ENCODE data around the gene SMAD3. TPM values are rescaled to one million over a fixed set of nuclear protein-coding genes. Genes with fewer than 3 reads are reported as not detected.

SMAD3 gene
- total and polyA plus RNA-seq, 10 of the 15 experiments (the other 5 are each of a cell fraction or from before 2014, with no cell fraction given): 5.6 to 43.2 (median 16.0) TPM

DNA sequence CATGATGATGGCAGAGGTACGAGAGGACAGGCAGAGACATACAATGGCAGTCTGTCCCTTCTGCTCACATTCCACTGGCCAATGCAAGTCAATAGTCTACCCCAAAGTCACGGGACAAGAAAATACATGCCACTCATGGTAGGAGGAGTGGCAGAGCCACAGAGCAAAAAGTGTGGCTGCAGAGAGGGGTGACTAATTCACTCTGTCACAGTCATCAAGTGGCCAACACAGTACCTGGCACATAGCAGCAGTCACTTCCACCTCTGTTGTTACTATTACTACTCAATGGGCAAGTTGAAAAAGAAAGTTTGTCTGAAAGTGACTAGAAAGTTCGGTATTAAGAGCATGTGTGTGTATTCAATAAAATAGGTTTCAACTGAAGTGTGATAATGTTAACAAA, 91.4 kb downstream of the SMAD3 start (continued):
- TF ChIP-seq EP300 (IDR thresholded peaks at IDR 0.05; ENCODE audit: borderline replicate concordance in 1 of 2, control insufficient read depth in 1 of 2, low read depth in 2 of 2, low read length in 2 of 2) (no peak), TCF12 (IDR thresholded peaks at IDR 0.05; ENCODE audit: low read depth, low read length) (no peak), ZNF274 (IDR thresholded peaks at IDR 0.05; ENCODE audit: insufficient read depth, insufficient read length) (no peak), NRF1 (conservative IDR thresholded peaks at IDR 0.05; ENCODE audit: low read depth, low read length) (no peak), FOXK2 (IDR thresholded peaks at IDR 0.05) (no peak)
- TF ChIP-seq, protein P1, sequence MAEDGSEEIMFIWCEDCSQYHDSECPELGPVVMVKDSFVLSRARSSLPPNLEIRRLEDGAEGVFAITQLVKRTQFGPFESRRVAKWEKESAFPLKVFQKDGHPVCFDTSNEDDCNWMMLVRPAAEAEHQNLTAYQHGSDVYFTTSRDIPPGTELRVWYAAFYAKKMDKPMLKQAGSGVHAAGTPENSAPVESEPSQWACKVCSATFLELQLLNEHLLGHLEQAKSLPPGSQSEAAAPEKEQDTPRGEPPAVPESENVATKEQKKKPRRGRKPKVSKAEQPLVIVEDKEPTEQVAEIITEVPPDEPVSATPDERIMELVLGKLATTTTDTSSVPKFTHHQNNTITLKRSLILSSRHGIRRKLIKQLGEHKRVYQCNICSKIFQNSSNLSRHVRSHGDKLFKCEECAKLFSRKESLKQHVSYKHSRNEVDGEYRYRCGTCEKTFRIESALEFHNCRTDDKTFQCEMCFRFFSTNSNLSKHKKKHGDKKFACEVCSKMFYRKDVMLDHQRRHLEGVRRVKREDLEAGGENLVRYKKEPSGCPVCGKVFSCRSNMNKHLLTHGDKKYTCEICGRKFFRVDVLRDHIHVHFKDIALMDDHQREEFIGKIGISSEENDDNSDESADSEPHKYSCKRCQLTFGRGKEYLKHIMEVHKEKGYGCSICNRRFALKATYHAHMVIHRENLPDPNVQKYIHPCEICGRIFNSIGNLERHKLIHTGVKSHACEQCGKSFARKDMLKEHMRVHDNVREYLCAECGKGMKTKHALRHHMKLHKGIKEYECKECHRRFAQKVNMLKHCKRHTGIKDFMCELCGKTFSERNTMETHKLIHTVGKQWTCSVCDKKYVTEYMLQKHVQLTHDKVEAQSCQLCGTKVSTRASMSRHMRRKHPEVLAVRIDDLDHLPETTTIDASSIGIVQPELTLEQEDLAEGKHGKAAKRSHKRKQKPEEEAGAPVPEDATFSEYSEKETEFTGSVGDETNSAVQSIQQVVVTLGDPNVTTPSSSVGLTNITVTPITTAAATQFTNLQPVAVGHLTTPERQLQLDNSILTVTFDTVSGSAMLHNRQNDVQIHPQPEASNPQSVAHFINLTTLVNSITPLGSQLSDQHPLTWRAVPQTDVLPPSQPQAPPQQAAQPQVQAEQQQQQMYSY (CRISPR knock-in tag; IDR thresholded peaks at IDR 0.05): no peak

DNA sequence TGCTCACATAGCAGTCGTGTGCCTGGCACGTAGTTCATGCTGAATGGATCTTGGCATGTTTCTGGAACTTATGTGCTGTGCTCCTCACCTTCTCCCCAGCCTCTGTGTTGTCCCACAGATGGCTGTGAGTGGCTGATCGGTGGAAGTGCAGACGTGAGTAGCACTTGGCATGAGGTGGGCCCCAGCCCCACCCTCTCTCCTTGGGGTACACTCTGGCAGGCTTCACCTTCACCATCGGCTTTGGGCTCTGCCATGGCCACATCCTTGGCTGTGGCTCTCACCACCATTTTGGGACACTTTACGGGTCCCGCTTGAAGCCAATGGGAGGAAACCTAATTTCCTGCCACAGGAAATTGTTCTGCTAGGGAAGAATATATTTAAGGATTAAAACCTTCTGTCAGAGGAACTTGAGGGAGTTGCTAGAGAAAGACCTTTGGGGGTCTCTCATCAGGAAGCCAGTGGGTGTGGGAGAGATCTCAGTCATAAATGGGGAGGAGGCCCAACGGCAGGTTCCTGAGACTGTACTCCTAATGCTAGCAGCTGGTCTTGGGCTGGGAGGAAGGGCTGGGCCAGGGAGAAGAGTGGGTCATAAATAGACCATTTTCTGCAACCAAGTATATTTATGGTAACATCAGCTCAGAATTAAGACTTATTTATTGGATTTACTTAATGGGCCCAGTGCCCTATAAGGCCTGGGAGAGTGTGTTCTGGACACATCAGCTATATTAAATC, 92.3 kb downstream of the SMAD3 start:
- SMC1A ChIA-PET (ENCODE audit: uncharacterized antibody, unreplicated experiment): no interaction called here
- DNase-seq (ENCODE audit: low read depth, low spot score) (no peak), FAIRE-seq (no peak), ATAC-seq (no peak)
- H3K27me3 ChIP-seq (replicated peaks in 1 of 2; ENCODE audit: control insufficient read depth in 2 of 2, insufficient read depth in 2 of 2, low read length in 1 of 2): no peaks in the 10 kb centered on the region
- in situ Hi-C loops (cut with MboI): no loop called here
- no peak overlapping the region for H3K4me3 ChIP-seq
- no peak overlapping the region for H3K4me2 ChIP-seq (ENCODE audit: control insufficient read depth, insufficient read depth)
- H3K27ac ChIP-seq (ENCODE audit: control insufficient read depth, insufficient read depth): no peak overlapping the region
- no peak overlapping the region for H3K9ac ChIP-seq (ENCODE audit: control insufficient read depth, insufficient read depth, low read length)
- intact Hi-C loops (cut with micrococcal nuclease; ENCODE audit: unreplicated experiment): no loop called here
- POLR2A ChIA-PET: no interaction called here
- H3K79me2 ChIP-seq (ENCODE audit: control insufficient read depth, insufficient read depth, low read length): peaks cover 16% of the 10 kb centered on the region
- WGBS (ENCODE audit: insufficient coverage, insufficient replicate concordance, low lambda C conversion rate, missing lambda C conversion rate): 80% methylated on average over 8 of the region's 8 CpGs
- BruUV-seq (replicated peaks): no TSS peak
- H2AFZ ChIP-seq (ENCODE audit: control insufficient read depth, low read depth, low read length): no peak overlapping the region
- TF ChIP-seq SMAD5 (IDR thresholded peaks at IDR 0.05; ENCODE audit: low read depth): no peak
- TF ChIP-seq POLR2A (IDR thresholded peaks at IDR 0.05; ENCODE audit: low read depth, low read length): peak; percentile 19; the same call in 1 of the 2 replicates
- peaks cover 2 to 3% of the 10 kb centered on the region in 2 experiments for H3K36me3 ChIP-seq (ENCODE audit: control insufficient read depth in 2 of 2, insufficient read depth in 2 of 2, low read length in 1 of 2)
- CTCF ChIA-PET: interaction anchor here (1.1 kb wide), 1 partner anchor 211 kb away, joined by 3 read pairs; no protein-coding TSS in a partner anchor
- peaks cover under 1% of the 10 kb centered on the region; the same call in 1 of the 2 replicates for H3K4me1 ChIP-seq (ENCODE audit: control insufficient read depth, insufficient read depth, low read length)
- peaks cover 2% of the 10 kb centered on the region; the same call in 1 of the 2 replicates for H4K20me1 ChIP-seq (ENCODE audit: control insufficient read depth, insufficient read depth)
- RAD21 ChIA-PET (ENCODE audit: unreplicated experiment): no interaction called here
- no peaks in the 10 kb centered on the region; the same call in 1 of the 3 replicates for H3K9me3 ChIP-seq (replicated peaks; ENCODE audit: control insufficient read depth, insufficient read depth, low read length)
